Fibroblast of skin of left quadriceps (primary cell): ENCODE measurements around the gene UNC13B.

Experiments
- DNase-seq, 2 experiments: peaks; one replicate each; pipeline ENCODE4 v3.0.0-alpha.2; 2013; ENCODE audit warnings: low read depth in 2 of 2

The UNC13B gene

GRCh38 chr9:35426627-35427026, 264.8 kb downstream of the UNC13B start:
- no peak for DNase-seq

DNA sequence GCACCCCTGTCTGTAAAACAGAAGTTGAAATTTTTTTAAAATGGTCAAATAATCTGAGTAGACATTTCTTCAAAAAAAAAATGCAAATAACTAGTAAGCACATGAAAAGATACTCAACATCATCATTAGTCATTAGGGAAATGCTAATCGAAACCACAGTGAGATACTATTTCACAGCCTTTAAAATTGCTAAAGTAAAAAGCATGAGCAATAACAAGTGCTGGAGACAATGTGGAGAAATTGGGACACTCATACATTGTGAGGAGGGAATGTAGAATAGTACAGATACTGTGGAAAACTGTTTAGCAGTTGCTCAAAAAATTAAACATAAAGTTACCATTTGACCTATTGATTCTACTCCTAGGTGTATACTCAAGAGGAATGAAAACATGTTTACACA, 269.7 kb downstream of the UNC13B start:
- DNase-seq = no peak

DNA sequence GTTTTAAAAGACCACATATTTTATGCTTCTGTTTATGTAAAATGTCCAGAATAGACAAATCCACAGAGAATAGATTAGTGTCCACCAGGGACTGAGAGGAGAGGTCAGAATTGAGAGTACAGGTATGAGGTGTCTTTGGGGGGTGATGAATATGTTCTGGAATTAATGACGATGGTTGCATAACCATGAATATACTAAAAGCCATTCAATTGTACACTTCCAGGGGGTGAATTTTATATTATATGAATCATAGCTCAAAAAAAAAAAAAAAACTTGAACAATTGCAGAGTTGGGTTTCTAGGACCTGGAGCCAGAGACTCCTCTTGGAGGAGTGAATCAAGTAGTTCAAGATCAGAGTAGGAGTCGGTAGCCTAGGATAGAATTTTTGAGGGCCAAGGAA, 270.3 kb downstream of the UNC13B start:
- no peak for DNase-seq

DNA sequence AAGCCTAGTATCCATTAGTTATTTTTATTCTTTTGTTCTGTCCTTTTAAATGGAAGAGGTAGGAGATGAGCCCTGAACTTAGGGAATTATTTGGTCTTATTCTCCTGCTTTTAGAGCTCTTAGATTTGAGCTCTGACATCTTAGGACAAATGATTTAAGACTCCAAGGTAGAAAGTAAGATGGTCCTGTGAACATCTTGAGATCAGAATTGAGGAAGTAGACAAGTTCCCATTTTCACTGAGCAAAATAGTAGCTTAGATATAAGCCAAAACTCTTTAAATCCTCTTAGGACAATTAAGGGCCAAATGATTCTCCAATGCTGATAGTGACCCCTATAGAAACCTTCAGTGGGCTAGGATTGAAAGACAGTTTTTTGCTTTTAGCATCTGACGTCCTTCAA, 275.1 kb downstream of the UNC13B start:
- DNase-seq = no peak

GRCh38 chr9:35446012-35446411, 284.2 kb downstream of the UNC13B start:
- no peak for DNase-seq

DNA sequence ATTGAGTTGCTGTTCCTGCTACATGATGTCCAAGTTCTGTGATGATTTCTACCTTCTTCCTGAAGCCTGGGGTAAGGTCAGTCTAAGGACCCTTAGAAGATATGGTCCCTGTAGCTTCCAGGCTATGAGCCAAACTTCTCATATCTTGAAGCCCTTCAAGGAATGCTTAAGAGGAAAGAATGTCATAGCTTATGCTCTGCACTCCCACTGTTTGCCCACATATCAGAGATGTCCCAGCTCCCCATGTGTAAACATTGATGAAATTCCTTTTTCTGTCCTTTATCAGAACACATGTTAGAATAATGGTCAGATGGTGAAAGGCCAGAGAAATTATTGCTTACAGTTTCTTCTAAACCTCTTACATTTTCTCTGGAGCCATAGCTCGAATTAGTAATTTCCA, 286.7 kb downstream of the UNC13B start:
- no peak for DNase-seq

DNA sequence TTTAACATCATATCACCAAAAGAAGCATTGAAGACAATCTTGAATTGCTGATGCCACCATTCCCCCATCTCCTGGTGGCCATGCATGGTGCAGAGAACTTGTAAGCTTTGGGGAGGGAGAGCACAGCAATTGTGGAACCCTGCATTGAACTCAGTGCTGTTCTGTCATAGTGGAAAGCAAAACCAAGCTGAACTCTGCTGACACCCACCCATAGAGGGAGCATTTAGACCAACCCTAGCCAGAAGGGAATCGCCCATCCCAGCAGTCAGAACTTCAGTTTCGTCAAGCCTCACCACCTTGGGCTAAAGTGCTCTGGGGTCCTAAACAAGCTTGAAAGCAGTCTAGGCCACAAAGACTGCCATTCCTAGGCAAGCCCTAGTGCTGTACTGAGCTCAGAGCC, 290.7 kb downstream of the UNC13B start:
- DNase-seq = no peak

DNA sequence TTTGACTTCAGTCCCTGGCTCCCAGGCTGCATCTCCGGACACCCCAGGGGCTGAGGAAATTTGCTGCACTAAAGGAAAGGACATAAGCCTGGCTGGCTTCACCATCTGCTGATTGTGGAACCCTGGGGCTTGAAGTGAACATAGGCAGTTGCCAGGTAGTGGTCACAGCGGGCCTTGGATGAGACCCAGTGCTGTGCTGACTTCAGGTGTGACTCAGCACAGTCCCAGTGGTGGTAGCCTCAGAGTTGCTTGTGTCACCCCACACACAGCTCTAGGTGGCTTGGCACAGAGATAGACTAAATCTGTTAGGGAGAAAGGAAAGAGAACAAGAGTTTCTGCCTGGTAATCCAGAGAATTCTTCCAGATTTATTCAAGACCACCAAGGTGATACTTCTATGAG, 292.0 kb downstream of the UNC13B start:
- DNase-seq = no peak
